Fibroblast of pulmonary artery (primary cell): Measurements from ENCODE around the gene GYPE.
A peak's percentile ranks its signal among the peaks of the same experiment; 100 is the strongest.
"Not testable (repeated sequence)": the region's sequence is repeated elsewhere in the genome, so short reads cannot be mapped to it uniquely, and the experiment has no call there.

ENCODE experiments used
- DNase-seq: peaks from one replicate; pipeline ENCODE4 v3.0.0-alpha.2; 2010; ENCODE audit warnings: low read depth
- H3K4me3 ChIP-seq: replicated peaks from 2 replicates; pipeline ENCODE4 v1.5.1; 2011; ENCODE audit warnings: low read depth, mild to moderate bottlenecking, control low read depth, low read length, moderate library complexity
- CTCF ChIP-seq: IDR thresholded peaks from 2 replicates; pipeline ENCODE4 v1.5.1; 2011; ENCODE audit warnings: mild to moderate bottlenecking, control low read depth, low read length, inconsistent platforms; ENCODE audit errors: missing control alignments

Gene GYPE

GRCh38 chr4:143907811-143908210, 2.5 kb upstream of the GYPE start:
- TF ChIP-seq CTCF, result peak; percentile 46
- DNase-seq, result peak; percentile 33
- H3K4me3 ChIP-seq, result not testable (repeated sequence)

- not testable (repeated sequence) for H3K4me3 ChIP-seq, DNase-seq
Measured at GRCh38 chr4:143904431-143904830, 928 bp downstream of the GYPE start.

GRCh38 chr4:143890323-143890722, 15.0 kb downstream of the GYPE start:
- DNase-seq, H3K4me3 ChIP-seq: not testable (repeated sequence)

GRCh38 chr4:143888189-143888588, 17.2 kb downstream of the GYPE start:
- not testable (repeated sequence) for DNase-seq, H3K4me3 ChIP-seq

- not testable (repeated sequence) for H3K4me3 ChIP-seq, DNase-seq
Measured at GRCh38 chr4:143884965-143885364, 20.4 kb downstream of the GYPE start.

- DNase-seq, result no peak
- TF ChIP-seq CTCF, result no peak
- no peak overlapping the region for H3K4me3 ChIP-seq
Measured at GRCh38 chr4:143883529-143883928, 21.8 kb downstream of the GYPE start.

- no peak for DNase-seq
- no peak for TF ChIP-seq CTCF
- H3K4me3 ChIP-seq, result no peak overlapping the region
Measured at GRCh38 chr4:143882892-143883291, 22.5 kb downstream of the GYPE start.

GRCh38 chr4:143879561-143879960, 25.8 kb downstream of the GYPE start:
- not testable (repeated sequence) for H3K4me3 ChIP-seq, DNase-seq

- not testable (repeated sequence) for DNase-seq, H3K4me3 ChIP-seq
Measured at GRCh38 chr4:143875357-143875756, 30.0 kb downstream of the GYPE start.

- not testable (repeated sequence) for H3K4me3 ChIP-seq, DNase-seq
Measured at GRCh38 chr4:143870523-143871268, 34.7 kb downstream of the GYPE start.

GRCh38 chr4:143869925-143870324, 35.4 kb downstream of the GYPE start:
- H3K4me3 ChIP-seq, DNase-seq: not testable (repeated sequence)

- not testable (repeated sequence) for H3K4me3 ChIP-seq, DNase-seq
Measured at GRCh38 chr4:143862716-143863115, 42.6 kb downstream of the GYPE start.
